Muscle layer of colon (tissue), 2 donors: ENCODE measurements around the gene AP2B1.
"Not testable (repeated sequence)": the region's sequence is repeated elsewhere in the genome, so short reads cannot be mapped to it uniquely, and the experiment has no call there.

ENCODE experiments used
- H3K27ac ChIP-seq: one replicate; pipeline ENCODE4 v1.7.0; 2013; ENCODE audit warnings: low read depth, mild to moderate bottlenecking, low read length, moderate library complexity
- H3K27me3 ChIP-seq, 2 donors: one replicate each; pipeline ENCODE4 v1.7.0; 2013; ENCODE audit warnings: low read length in 2 of 2, mild to moderate bottlenecking in 2 of 2; ENCODE audit not compliant: insufficient read depth in 2 of 2, control insufficient read depth in 1 of 2
- H3K36me3 ChIP-seq: one replicate; pipeline ENCODE4 v1.7.0; 2013; ENCODE audit warnings: mild to moderate bottlenecking, low read length; ENCODE audit not compliant: insufficient read depth
- H3K4me1 ChIP-seq: one replicate; pipeline ENCODE4 v1.7.0; 2013; ENCODE audit warnings: mild to moderate bottlenecking, low read length; ENCODE audit not compliant: insufficient read depth
- H3K4me3 ChIP-seq, 2 donors: one replicate each; pipeline ENCODE4 v1.7.0; 2013; ENCODE audit warnings: low read length in 2 of 2, low read depth in 1 of 2, mild to moderate bottlenecking in 1 of 2, moderate library complexity in 1 of 2
- H3K9ac ChIP-seq: one replicate; pipeline ENCODE4 v1.7.0; 2013; ENCODE audit warnings: low read length
- H3K9me3 ChIP-seq: one replicate; pipeline ENCODE4 v1.7.0; 2013; ENCODE audit warnings: mild to moderate bottlenecking, low read length
- donor health status: abdominal sarcoma.
- donor health status: Adenocarcinoma of cecum.

The AP2B1 gene

DNA sequence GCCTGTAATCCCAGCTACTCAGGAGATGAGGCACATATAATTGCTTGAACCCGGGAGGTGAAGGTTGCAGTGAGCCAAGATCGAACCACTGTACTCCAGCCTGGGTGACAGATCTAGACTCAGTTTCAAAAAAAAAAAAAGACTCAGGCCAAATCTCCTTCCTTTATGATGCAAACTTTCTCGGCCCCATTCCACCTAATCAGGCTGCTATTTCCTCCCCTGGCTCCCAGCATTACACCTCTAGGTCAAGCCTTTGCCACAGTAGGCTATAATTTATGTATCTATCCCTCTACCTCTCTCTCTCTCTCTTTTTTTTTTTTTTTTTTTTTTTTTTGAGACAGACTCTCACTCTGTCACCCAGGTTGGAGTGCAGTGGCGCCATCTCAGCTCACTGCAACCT, 164.4 kb downstream of the AP2B1 start:
- H3K4me1 ChIP-seq, result not testable (repeated sequence)

DNA sequence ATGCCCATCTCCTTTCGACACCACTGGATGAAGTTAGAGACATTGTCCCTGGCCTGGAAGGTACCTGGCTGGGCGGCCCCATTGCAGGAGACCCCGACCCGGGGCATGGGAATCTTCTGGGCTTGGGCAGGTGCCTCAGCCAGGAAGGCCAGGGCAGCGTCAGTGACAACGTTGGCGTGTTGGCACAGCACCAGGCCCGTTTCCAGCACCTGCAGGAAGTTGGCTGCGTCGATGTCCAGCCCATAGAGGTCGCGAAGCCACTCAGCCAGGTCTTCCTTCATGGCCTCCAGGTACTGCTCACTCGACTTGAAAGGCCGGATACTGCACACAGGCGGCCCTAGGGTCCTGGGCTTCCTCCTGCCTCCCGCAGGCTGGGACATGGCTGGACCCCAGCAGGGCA, 165.3 kb downstream of the AP2B1 start:
- Histone ChIP-seq H3K4me3 (no peak overlapping the region), H3K27me3 (peaks cover 26 to 38% of the 10 kb centered on the region in 2 donors), H3K9me3 (no peaks in the 10 kb centered on the region), H3K36me3 (no peaks in the 10 kb centered on the region), H3K4me1 (peaks cover 5% of the 10 kb centered on the region), H3K27ac (no peak overlapping the region), H3K9ac (no peak overlapping the region)

More for the DNA sequence above, 164.4 kb downstream of the AP2B1 start:
- H3K27me3 ChIP-seq, result peaks cover 29 to 38% of the 10 kb centered on the region in 2 donors
- not testable (repeated sequence) for H3K27ac ChIP-seq, H3K4me3 ChIP-seq, H3K9me3 ChIP-seq, H3K36me3 ChIP-seq, H3K9ac ChIP-seq

DNA sequence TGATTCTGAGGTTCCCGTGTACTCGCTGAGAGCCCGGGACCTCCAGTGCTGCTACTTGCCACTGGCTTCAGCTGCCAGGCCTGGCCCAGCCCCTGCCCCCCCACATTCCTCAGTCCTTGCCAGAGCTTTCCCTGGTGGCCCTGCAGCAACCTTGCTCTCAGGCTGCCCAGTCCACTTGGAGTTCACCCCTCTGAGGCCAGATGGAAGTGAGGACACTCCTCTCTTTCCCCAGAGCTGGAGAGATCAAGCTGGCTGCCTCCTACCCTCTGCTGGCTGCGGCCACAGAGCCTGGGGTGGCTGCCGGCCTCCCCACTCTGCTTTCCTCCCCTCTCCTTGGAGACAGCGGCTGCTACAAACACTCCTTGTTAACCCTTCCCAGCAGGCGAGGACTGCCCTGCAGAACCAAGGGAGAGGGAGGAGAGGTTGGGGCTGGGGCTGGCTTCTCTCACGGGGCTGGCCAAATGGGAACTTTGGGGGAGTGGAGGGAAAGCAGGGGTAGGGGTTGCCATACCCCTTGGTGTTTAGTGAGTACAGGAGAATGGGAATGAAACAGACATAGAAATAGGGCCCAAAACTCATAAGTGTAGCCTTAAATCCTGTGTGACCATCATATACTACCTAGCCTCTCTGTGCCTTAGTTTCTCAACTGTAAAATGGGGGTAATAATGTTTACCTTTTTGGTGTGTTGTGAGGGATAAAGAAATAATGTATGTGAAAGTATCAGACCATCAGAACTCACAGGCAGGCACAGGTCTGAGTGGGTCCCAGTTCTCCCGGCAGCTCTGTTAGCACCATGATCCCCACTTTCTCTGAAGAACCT, 166.0 kb downstream of the AP2B1 start, which contains the start of gene GAS2L2:
Gene GAS2L2 (minus strand): TSS at position 295 of the 820 bp plus-strand sequence. CDS start 389 bp downstream, outside the sequence.
- Histone ChIP-seq H3K9ac (no peak within 1 kb of the TSS), H3K27ac (no peak within 1 kb of the TSS), H3K36me3 (no peaks in the 10 kb centered on the region), H3K4me1 (peaks cover 5% of the 10 kb centered on the region), H3K9me3 (no peaks in the 10 kb centered on the region), H3K4me3 (no peak within 1 kb of the TSS), H3K27me3 (peaks cover 23 to 33% of the 10 kb centered on the region in 2 donors)

DNA sequence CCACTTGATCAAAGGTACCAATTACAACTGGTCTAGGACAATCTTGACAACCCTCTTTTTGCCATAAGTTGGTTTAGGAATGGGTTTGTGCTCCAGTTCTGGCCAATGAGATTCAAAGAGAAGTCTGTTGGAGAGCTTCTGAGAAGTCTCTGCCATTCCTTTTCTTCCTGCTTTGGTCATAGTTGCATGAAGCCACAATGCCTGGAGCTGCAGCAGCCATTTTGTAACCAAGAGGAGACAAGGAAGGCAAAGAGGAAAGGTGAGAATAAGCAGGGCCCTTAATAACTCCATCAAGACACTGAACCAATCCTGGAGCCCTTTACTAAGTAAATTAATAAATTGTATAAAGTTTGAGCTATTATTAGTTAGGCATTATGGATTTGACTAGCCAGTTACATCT, 170.1 kb downstream of the AP2B1 start:
- H3K9me3 ChIP-seq, result no peaks in the 10 kb centered on the region
- H3K4me1 ChIP-seq, result no peaks in the 10 kb centered on the region
- no peak overlapping the region for H3K27ac ChIP-seq
- H3K27me3 ChIP-seq, result peaks cover 0 to 4% of the 10 kb centered on the region in 2 donors
- H3K36me3 ChIP-seq, result no peaks in the 10 kb centered on the region
- H3K9ac ChIP-seq, result no peak overlapping the region
- no peak overlapping the region for H3K4me3 ChIP-seq

DNA sequence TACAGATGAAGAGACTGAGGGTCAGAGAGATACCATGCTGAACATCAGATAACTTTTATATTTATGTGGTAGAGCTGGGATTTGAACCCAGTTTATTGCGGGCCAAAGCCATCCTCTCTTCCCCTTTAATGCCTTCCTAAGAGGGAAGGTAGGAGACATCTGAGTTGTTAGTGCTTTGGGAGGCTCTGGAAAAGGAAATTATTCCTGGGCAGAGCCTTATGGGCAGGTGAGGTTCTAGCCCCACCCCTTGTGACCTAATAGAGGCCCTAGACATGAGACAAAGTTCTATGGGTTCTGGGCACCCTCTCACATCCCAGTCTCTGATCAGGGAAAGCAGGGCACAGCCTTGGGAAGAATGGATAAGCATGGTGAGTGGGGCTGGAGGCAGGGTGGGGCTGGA, 173.5 kb downstream of the AP2B1 start, which contains the start of gene C17orf50:
Gene C17orf50 (plus strand): TSS at position 301 of the 400 bp plus-strand sequence. CDS start 55 bp downstream, at position 356.
- H3K4me3 ChIP-seq, result no peak within 1 kb of the TSS
- no peaks in the 10 kb centered on the region for H3K27me3 ChIP-seq
- H3K36me3 ChIP-seq, result no peaks in the 10 kb centered on the region
- no peak within 1 kb of the TSS for H3K9ac ChIP-seq
- peaks cover 10% of the 10 kb centered on the region for H3K4me1 ChIP-seq
- no peak within 1 kb of the TSS for H3K27ac ChIP-seq
- H3K9me3 ChIP-seq, result no peaks in the 10 kb centered on the region

DNA sequence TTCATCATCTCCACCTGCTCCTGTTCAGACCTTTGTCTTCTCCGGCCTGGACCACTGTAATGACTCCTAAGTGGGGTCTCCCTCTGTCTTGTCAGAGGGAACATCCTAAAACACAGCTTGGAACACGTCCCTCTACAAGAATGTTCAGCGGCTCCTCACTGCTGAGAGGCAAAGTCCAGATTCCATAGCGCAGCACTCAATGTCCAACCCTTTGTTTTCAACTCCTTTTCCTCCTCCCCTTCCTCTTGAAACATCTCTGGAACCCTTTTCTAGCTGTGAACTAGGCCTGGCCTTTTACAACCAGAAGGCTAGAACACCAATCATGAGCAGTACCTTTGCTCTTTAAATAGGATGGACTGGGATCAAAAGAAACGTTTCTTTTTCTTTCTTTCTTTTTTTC, 174.5 kb downstream of the AP2B1 start:
- H3K27ac ChIP-seq, result no peak overlapping the region
- peaks cover 10% of the 10 kb centered on the region for H3K4me1 ChIP-seq
- no peaks in the 10 kb centered on the region for H3K9me3 ChIP-seq
- H3K9ac ChIP-seq, result no peak overlapping the region
- no peaks in the 10 kb centered on the region for H3K36me3 ChIP-seq
- no peak overlapping the region for H3K4me3 ChIP-seq
- H3K27me3 ChIP-seq, result no peaks in the 10 kb centered on the region

DNA sequence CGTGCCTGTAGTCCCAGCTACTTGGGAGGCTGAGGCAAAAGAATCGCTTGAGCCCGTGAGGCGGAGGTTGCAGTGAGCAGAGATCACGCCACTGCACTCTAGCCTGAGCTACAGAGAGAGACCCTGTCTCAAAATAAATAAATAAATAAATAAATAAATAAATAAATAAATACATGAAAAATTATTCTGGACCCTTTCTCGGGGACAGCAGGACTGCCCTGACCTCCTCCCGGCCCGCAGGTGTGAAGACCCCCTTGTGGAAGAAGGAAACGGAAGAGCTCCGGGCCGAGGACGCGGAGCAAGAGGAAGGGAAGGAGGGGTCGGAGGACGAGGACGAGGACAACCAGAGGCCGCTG, 176.6 kb downstream of the AP2B1 start:
- no peak overlapping the region for H3K27ac ChIP-seq
- no peaks in the 10 kb centered on the region for H3K36me3 ChIP-seq
- H3K9me3 ChIP-seq, result no peaks in the 10 kb centered on the region
- H3K27me3 ChIP-seq, result no peaks in the 10 kb centered on the region
- peaks cover 10% of the 10 kb centered on the region for H3K4me1 ChIP-seq
- H3K4me3 ChIP-seq, result peak overlapping the region in 1 of 2 donors; percentile 39
- H3K9ac ChIP-seq, result no peak overlapping the region

DNA sequence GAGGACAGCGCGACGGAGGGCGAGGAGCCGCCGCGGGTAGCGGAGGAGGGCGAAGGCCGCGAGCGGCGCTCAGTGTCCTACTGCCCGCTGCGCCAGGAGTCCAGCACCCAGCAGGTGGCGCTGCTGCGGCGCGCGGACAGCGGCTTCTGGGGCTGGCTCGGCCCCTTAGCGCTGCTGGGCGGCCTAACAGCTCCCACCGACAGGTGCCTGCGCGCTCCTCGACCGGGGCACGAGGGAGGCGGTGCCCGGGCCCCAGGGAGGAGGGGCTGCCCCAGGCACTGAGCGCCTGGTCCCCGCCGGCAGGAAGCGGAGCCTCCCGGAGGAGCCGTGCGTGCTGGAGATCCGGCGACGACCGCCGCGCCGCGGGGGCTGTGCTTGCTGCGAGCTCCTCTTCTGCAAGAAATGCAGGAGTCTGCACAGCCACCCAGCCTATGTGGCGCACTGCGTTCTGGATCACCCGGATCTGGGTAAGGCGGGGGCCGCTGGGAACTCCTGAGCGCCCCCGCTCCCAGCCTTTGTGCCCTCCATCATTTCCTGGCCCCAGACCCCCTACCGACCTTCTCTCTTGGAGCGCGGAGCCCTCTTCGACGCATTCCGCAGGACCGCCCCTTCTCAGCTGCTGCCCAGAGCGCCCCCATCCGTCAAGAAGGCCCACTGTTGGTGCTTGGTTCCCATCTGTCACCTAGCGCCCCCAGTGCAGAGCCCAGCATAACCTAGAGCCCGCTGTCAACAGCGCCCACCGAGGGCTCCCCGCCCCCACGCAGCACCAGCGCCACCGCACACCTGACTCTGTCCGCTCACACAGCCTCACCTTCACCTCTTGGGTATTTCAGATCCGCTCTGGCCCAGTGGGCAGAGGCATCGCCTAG, 177.2 kb downstream of the AP2B1 start:
- peaks cover 10% of the 10 kb centered on the region for H3K4me1 ChIP-seq
- no peaks in the 10 kb centered on the region for H3K27me3 ChIP-seq
- no peaks in the 10 kb centered on the region for H3K9me3 ChIP-seq
- H3K9ac ChIP-seq, result no peak overlapping the region
- peak overlapping the region; percentile 39 to 60 for H3K4me3 ChIP-seq
- H3K27ac ChIP-seq, result peak overlapping the region; percentile 55
- H3K36me3 ChIP-seq, result no peaks in the 10 kb centered on the region

DNA sequence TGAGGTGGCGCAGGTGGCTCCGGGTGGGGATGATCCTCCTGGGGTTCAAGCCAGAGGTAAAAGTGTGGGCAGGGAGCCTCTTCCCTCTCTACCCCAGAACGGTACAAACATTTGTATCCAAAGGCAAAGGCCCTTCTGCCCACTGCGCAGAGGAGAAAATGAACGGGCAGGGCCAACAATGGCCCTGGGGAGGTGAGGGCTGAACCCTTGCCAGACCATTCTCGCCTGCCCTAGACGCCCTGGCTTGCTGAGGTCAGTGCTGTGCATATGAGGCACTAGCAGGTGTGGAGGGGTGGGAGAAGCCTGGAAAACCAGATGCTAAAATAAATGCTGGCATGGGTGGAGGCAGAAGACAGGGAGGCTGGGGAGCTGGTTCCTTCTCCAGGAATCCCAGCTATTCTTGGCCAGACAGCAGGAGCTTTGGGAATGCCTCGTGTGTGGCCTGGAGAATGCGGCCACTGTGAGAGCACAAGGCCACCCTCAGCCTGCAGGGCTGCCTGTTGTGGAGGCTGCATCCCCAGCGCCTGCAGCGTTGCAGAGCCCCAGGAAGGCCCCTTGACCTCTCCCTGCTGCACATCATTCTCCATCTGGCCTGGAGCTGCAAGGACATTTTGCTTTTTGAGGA, 178.1 kb downstream of the AP2B1 start:
- no peaks in the 10 kb centered on the region for H3K27me3 ChIP-seq
- no peaks in the 10 kb centered on the region for H3K36me3 ChIP-seq
- peaks cover 10% of the 10 kb centered on the region for H3K4me1 ChIP-seq
- H3K27ac ChIP-seq, result no peak overlapping the region
- peak overlapping the region in 1 of 2 donors; percentile 60 for H3K4me3 ChIP-seq
- no peaks in the 10 kb centered on the region for H3K9me3 ChIP-seq
- H3K9ac ChIP-seq, result no peak overlapping the region

DNA sequence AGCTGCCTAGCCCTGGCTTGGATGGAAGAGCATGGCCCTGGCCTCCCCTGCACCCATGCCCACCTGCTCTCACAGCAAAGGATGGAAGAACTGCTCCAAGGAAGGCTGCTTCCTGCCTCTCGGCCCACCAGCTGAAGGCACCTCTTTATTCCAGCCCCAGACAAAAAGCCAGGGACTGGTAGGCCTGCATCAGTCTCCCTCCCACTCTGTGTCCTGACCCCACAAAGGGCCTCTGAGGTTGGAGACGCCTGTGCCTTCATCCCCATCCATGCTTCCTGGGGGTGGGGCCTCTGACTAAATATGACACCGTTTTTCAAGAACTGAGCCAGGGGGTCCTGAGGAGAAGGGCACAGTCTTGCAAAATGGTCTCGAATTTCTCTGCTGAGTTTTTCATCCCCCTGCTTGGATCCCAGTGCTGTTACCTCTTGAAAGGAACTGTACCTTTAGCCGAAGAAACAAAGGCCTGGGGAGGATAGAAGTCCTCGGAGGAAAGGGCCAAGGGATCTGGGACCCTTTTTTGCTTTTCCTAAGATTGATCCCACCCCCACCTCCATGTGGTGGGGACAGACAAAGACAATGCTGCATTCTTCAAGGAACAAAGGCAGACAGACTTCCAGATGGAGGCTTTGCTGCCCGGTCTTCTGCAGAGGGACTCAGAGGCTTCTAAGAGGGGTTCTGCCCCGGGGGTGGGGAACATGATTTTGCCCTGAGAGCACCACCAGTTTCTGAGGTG, 178.8 kb downstream of the AP2B1 start:
- Histone ChIP-seq H3K27ac (no peak overlapping the region), H3K27me3 (no peaks in the 10 kb centered on the region), H3K4me3 (no peak overlapping the region), H3K9me3 (no peaks in the 10 kb centered on the region), H3K4me1 (peaks cover 10% of the 10 kb centered on the region), H3K9ac (no peak overlapping the region), H3K36me3 (no peaks in the 10 kb centered on the region)
